A673 (cell line): ENCODE results near the gene DCTN3.

Experiments used
- EZH2 ChIP-seq: fragments of 200-600 bp; sonication (generic); IDR thresholded peaks from 2 replicates; pipeline ENCODE4 v1.6.1; 2017; ENCODE audit warnings: borderline replicate concordance, low read depth, mild to moderate bottlenecking, mixed read lengths, antibody characterized with exemption, low read length; ENCODE audit not compliant: poor library complexity, severe bottlenecking
- TF ChIP-seq, protein P1 (sequence below): fragments of 300-800, 200-600 bp; sonication (generic); conservative IDR thresholded peaks from 2 replicates; pipeline ENCODE4 v1.5.1; 2017; ENCODE audit warnings: low read depth, mild to moderate bottlenecking, antibody characterized with exemption, low read length, moderate library complexity, mixed read lengths

GRCh38 chr9:34629491-34629808, 9.2 kb upstream of the DCTN3 start:
- TF ChIP-seq, protein P1, sequence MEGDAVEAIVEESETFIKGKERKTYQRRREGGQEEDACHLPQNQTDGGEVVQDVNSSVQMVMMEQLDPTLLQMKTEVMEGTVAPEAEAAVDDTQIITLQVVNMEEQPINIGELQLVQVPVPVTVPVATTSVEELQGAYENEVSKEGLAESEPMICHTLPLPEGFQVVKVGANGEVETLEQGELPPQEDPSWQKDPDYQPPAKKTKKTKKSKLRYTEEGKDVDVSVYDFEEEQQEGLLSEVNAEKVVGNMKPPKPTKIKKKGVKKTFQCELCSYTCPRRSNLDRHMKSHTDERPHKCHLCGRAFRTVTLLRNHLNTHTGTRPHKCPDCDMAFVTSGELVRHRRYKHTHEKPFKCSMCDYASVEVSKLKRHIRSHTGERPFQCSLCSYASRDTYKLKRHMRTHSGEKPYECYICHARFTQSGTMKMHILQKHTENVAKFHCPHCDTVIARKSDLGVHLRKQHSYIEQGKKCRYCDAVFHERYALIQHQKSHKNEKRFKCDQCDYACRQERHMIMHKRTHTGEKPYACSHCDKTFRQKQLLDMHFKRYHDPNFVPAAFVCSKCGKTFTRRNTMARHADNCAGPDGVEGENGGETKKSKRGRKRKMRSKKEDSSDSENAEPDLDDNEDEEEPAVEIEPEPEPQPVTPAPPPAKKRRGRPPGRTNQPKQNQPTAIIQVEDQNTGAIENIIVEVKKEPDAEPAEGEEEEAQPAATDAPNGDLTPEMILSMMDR: no peak
- peak; percentile 27 for TF ChIP-seq EZH2
